CD4-positive, alpha-beta T cell treated with Interleukin-10 for 1 hour (primary cell): ENCODE results near the gene PCNX1.
A peak's percentile ranks its signal among the peaks of the same experiment; 100 is the strongest.
"Not testable (repeated sequence)": the region's sequence is repeated elsewhere in the genome, so short reads cannot be mapped to it uniquely, and the experiment has no call there.

ENCODE experiments used
- DNase-seq: peaks from one replicate; pipeline ENCODE4 v3.0.0-alpha.2; 2020

Gene PCNX1

DNA sequence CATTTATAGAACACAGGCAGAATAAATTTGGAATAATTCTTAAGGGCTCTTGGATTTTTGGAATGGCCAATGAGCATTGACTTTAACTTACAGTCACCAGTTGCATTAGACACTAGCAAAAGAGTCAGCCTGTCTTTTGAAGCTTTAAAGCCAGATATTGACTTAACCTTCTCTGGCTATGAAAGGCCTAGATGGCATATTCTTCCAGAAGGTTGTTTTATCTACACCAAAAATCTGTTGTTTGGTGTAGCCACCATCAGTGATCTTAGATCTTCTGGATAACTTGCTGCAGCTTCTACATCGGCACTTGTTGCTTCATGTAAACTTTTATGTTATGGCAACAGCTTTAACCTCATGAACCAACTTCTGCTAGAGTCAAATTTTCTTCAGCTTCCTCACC, 10.4 kb downstream of the PCNX1 start:
- DNase-seq: no peak

DNA sequence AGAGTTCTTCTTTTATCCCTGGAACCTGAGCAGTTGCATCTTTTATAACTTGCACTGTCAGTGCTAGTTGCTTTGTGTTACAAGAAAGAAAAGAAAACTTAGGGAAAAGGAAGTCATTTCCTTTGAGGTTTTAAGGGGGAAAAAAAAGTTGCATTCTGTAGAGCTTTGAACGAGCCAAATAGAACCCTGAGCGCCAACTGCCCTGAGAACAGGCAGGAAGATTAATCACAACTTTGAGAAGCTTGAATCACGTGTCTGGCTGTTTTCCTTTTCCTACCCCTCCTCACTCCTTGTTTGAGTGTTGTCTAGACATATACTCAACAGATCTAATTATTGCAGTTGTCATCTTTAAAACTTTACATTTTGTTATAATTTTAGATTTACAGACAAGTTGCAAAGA, 12.5 kb downstream of the PCNX1 start:
- DNase-seq: no peak

DNA sequence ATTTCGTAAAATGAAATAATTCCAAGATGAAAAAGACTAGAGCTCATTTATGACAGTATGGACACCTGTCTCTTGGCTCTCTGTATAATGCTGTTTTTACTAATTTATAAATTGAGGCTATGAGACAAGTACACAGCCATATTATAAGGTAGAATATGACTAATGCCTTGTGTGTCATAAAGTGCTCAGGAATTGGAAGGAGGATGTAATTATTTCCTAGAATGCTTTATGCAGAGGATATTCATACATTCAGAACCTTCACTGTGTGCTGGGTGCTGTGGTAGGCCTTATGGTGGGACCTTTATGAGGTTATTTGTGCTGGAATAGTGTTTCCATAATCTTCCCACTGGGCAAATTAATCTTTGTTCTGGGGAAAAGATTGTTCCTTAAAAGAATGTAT, 13.3 kb downstream of the PCNX1 start:
- DNase-seq: no peak

DNA sequence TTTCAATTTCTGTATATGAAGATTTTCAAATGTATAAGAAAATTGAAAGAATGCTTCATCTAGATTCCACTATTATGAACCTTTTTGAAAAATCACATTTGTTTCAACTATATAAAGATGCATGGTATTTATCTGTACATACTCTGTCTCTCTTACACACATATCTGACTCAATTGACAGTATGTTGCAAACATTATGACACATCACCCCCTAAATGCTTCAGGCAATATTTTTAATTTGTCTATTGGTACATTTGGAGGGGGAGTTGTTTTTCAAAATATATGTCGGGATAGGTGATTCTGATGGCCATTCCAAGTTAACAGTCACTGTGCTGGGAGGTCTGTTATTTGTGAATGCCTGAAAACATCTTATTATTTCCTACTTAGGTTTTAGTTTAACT, 14.4 kb downstream of the PCNX1 start:
- DNase-seq: no peak

DNA sequence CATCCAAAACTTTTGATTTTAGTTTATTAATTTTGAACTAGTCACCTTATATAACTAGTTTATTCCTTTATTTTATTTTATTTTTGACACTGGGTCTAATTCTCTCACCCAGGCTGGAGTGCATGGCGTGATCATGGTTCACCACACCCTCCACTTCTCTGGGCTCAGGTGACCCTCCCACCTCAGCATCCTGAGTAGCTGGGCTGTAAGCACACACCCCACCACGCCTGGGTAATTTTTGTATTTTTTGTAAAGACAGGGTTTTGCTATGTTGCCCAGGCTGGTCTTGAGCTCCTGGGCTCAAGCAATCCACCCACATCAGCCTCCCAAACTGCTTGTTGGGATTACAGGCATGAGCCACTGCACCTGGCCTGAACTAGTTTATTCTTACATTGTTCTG, 17.3 kb downstream of the PCNX1 start:
- no peak for DNase-seq

DNA sequence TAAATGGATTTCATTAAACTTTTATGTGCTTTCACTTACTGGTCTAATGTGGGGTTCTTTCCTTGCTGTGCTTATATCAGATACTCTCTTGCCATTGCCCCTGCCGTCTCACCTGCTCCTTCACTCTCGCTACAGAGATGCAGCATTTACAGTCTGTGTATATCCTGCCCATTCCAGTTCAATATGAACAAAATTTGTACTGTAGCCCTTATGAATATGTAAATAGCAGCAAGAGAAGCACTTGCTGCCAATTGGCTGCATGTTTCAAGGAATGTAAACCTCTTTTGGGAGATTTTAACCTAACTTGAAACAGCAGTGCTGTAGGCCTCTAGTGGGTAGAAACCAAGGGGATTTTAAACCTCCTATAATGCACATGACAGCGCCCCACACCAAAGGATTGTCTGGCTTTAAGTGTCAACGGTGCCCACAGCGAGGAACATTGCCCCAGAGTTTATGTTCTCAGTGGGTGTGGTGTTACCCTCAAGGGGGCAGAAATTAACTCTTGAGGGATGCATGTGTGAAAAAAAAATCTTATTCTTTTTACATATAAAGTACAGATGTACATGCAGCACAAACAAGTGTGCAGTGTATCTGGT, 19.1 kb downstream of the PCNX1 start:
- peak; percentile 37 for DNase-seq

DNA sequence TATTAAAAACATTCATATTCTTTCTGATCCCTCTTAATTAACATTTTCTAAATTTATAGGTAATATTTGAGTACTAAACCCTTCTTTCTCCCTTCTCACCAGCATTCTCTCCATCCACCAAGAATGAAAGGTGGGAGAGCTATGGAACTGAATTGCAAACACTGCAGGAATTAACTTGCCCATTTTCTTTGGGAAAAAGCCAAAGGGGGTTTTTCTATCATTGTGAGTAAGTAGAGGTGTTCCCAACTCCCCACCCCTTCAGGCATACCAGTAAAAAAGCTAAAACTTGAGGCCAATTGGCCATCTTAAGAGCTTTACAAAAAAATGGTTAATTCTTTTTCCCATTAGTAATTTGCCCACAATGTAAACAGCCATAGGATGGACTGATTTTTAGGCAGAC, 23.7 kb downstream of the PCNX1 start:
- no peak for DNase-seq

DNA sequence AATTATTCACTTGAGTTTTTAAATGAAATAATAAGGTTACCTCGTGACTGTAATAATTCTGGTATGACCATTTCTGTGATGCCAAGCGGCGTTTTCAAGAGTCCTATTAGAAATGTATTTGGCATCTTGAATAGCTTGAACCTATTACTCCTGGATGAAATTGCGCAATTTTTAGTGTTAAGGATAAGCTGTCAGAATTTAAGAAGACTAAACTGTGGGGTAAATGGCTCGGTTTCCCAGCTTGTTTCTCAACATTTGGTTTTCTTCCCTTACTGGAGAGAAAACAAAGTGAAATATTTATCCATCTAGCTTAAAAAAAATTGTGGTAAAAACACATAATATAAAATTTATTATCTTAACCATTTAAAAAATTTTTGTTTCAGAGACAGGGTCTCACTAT, 26.8 kb downstream of the PCNX1 start:
- no peak for DNase-seq

DNA sequence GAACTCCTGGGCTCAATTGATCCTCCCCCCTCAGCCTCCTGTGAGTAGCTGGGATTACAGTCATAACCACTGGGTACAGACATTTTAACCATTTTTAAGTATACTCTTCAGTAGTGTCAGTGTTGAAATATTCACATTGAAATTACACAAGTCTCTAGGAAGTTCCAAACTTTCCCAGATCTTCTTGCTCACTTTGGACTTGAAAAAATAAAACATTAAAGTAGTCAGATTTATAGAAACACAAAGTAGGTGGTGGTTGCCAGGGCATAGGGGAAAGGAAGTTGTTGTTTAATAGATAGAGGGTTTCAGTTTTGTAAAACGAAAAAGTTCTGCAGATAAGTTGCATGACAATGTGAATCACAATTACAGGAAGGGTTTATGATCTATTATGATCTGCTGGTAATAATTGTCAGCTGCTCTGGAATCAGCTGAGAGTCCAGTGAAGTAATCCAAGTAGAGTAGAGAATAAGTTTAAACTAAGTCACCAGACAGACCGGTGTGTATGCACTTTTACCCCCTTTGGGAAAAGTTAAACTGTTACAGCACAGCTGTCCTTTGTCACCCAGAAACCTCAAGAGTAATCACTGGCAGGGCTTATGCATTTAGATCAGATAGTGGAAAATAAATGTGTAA, 27.4 kb downstream of the PCNX1 start:
- DNase-seq: peak; percentile 39

DNA sequence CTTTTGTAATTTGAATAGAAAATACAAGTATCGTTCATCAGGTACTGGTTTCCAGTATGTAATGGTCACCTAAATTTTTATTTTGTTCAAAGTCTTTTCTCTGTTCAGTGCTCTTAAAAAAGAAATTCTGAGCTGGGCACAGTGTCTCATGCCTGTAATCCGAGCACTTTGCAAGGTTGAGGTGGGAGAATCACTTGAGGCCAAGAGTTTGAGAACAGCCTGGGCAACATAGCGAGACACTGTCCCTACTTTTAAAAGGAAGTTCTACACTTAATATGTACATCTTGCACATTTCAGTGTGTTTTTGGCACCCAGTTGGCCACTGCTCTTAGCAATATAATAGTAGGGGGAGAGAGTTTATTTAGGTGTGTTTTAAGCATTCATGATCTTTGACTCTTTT, 27.9 kb downstream of the PCNX1 start:
- no peak for DNase-seq

DNA sequence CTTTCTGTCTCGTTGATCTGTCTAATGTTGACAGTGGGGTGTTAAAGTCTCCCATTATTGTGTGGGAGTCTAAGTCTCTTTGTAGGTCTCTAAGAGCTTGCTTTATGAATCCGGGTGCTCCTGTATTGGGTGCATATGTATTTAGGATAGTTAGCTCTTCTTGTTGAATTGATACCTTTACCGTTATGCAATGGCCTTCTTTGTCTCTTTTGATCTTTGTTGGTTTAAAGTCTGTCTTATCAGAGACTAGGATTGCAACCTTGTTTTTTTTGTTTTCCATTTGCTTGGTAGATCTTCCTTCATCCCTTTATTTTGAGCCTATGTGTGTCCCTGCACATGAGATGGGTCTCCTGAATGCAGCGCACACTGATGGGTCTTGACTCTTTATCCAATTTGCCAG, 32.4 kb downstream of the PCNX1 start:
- DNase-seq: not testable (repeated sequence)

DNA sequence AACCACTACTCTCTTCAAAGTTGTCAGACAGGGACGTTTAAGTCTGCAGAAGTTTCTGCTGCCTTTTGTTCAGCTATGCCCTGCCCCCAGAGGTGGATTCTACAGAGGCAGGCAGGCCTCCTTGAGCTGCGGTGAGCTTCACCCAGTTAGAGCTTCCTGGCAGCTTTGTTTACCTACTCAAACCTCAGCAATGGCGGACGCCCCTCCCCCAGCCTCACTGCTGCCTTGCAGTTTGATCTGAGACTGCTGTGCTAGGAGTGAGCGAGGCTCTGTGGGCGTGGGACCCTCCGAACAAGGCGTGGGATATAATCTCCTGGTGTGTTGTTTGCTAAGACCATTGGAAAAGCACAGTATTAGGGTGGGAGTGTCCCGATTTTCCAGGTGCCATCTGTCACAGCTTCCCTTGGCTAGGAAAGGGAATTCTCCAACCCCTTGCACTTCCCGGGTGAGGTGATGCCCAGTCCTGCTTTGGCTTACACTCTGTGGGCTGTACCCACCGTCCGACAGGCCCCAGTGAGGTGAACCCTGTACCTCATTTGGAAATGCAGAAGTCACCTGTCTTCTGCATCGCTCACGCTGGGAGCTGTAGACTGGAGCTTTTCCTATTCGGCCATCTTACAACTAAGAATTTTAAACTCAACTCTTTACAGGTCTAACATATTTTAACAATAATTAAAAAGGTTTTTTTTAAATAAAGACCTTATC, 34.5 kb downstream of the PCNX1 start:
- peak; percentile 84 for DNase-seq

DNA sequence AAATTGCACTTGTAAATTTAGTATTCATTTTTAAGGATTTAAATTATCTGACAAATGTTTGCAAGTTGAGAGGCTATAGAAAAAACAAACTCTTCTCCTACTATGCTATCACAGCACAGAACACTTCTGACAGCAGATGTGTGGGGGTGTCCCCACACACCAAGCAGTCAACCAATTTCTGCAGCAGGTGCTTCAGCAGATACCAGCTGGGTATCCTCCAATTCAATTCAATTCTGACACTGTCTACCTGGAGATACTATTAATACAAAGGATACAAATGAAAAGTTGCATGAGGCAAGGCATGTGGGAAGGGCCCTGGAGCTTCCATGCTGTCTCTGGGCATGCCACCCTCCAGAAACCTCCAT, 35.1 kb downstream of the PCNX1 start:
- DNase-seq: no peak

DNA sequence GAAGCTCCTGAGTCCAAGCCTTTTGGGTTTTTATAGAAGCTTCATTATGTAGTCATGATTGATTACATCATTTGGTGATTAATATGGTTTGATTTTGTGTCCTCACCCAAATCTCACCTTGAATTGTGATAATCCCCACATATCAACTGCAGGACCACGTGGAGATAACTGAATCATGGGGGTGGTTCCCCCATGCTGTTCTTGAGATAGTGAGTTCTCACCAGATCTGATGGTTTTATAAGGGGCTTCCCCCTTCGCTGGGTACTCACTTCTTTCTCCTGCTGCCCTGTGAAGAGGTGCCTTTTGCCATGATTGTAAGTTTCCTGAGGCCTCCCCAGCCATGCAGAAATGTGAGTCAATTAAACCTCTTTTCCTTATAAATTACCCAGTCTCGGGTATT, 35.5 kb downstream of the PCNX1 start:
- DNase-seq: peak; percentile 32

DNA sequence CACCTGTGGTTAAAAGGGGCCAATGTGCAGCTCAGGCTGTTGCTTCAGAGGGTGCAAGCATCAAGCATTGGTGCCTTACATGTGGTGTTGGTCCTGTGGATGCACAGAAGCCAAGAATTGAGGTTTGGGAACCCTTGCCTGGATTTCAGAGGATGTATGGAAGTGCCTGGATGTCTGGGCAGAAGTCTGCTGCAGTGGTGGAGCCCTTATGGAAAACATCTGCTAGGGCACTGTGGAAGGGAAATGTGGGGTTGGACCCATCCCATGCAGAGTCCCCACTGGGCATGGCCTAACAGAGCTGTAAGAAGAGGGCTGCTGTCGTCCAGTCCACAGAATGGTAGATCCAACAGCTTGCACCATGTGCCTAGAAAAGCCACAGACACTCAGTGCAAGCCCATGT, 36.6 kb downstream of the PCNX1 start:
- no peak for DNase-seq

DNA sequence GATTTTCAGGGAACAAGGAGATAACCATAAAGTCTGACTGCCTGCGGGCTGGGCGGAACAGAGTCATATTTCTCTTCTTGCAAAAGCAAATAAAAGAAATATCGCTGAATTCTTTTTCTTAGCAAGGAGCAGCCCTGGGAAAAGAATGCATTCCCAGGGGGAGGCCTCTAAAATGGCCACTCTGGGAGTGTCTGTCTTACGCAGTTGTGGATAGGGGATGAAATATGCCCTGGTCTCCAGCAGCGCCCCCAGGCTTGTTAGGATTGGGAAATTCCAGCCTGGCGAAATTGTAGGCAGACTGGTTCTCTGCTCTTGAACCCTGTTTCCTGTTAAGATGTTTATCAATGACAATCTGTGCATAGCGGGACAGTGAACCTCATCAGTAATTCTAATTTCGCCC, 40.5 kb downstream of the PCNX1 start:
- DNase-seq: no peak

DNA sequence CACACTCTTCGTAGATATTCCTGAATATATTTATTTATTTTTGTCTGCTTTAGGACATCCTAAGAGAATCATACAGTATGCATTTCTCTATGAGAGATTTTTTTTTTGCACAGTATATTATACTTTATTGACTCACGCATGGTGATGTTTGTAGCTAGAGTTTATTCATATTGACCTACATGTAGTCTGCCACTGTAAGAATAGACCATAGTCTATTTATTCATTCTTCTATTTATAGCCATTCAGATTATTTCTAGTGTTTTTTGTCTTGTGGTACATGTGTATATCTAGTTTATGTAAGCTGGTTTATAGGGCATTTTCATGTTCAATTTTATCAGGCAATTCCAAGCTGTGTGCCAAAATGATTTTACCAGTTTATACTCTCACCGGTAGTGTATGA, 45.2 kb downstream of the PCNX1 start:
- DNase-seq: no peak

DNA sequence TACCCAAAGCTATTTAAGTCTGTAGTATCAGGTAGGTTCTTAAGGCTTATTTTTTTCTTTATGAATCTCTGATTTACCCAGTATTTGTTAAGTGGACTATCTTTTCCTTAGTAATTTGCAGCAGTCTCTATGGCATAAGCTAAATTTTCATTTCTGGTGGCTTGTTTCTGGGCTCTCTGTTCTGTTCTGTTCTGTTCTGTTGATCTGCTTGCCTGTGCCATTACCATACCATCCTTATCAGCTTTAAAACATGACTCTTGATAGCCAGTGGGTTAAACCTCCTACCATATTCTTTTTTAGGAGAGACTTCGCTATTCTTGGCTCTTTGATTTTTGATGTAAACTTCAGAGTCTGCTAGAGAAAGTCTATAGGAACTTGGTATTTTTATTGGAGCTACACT, 46.8 kb downstream of the PCNX1 start:
- no peak for DNase-seq

DNA sequence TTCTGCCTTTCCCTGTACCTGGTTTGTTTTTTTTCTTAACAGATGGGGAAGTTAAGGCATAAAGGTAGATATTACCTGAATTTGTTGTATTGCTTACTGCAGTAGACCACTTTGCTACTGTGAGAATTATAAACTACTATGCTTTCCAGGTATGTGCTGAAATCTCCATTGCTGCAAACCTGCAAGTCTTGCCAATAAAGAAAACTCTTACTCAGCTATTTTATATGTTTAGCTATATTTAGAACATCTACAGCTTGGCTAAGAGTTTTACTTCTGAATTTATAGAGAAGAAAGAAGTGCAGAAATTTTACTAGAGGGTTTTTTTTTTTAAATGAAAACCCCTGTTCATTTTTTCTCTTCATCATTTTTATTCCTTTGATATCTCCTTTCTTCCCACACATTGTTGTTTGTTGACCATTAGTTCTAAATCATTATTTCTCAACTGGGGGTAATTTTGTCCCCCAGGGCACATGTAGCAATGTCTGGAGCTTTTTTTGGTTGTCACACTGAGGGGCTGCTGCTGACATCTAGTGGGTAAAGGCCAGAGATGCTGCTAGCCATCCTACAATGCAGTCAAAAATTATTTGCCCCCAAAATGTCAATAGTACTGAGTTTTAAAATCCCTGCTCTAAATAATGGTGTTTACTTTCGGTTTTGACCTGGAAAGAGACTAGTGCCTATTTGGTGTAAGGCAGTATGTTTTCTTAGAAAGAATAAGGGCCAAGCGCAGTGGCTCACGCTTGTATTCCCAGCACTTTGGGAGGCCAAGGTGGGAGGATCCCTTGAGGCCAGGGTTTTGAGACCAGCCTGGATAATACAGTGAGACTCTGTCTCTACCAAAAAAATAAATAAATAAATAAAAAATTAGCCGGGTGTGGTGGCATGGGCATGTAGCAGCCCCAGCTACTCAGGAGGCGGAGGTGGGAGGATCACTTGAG, 48.6 kb downstream of the PCNX1 start:
- peak; percentile 74 for DNase-seq

DNA sequence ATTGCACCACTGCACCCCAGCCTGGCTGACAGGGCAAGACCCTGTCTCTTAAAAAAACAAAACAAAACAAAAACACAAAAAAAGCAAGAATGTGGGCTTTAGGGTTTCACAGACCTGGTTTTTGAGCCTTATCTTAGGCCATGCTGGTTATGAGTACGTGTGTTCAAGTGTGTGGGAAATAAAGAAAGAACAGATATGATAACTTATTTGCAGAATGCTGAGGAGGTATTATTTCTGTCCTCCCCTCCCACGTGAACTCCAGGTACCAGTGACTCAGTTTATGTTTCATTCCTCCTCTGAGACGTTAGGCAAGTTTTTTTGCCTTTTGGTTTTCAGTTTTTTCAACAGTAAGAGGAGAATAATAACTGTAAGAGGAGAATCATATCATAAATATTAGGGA, 49.3 kb downstream of the PCNX1 start:
- DNase-seq: no peak

DNA sequence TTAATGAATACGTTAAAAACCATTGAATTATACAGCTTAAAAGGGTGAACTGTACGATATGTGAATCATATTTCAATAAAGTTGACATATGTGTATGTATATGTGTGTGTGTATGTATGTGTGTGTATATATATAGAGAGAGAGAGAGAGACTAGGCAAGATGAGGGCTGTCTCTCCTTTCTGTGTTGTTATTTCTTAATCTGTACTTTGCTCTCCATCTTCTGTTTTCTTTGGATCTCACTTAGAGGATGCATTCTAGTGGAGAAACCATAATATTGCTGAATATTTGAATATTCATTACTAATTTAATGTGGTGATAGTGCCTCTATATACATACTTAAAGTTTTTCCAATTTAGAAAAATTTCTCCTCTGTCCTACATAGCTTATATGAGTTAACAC, 50.5 kb downstream of the PCNX1 start:
- no peak for DNase-seq

DNA sequence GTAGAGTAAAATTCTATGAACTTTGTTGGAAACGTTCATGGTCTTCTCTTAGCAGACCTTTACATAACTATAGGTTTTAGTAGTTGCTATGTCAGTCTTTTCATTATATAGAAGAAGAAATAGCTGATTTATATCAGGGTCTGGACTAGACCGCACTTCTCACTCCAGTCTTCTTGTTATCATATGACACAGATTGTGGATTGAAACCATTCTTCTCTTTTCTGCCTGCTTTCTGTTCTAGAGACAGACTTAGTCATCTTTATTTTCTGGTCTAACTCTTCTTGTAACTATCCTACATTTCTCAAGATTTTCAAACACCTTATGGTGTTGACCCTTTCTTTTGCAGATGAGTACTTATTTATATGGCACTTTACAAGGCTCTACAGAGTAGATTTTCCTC, 55.7 kb downstream of the PCNX1 start:
- DNase-seq: no peak

DNA sequence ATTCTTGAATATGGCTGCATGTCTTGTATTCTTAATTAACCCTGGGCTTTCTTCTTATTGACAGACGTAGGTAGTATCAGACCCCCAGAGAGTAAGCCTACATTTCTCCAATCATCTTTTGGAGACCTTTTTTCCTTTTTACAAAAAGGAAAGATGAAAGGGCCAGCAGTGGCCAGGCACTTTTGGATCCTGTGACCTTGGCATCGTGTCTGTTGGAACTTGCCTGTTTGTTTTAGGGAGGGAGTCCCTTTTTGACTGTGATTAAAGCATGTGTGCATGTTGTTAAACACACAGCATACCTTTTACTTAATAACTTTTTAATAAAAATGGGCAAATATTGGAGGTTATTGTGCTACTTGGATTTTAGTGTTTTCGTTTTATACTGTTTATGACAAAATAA, 57.2 kb downstream of the PCNX1 start:
- DNase-seq: no peak

DNA sequence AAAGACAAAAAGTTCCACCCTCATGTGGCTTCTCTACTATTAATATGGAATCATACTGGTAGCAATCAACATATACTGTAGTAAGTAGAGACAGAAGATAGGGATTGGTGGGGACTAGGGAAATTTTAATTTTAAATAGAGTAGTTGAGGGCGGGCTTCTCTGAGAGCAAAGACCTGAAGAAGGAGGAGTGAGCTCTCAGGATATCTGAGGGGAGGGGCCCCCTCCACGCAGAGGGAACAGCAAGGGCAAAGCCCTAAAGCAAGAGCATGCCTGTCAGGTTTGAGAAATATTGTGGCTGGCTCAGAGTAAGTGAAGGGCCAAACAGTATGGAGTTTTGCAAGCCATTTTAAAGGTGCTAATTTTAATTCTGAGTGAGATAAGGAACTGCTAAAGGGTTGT, 64.3 kb downstream of the PCNX1 start:
- no peak for DNase-seq
